GM18951 (cell line): Measurements from ENCODE around the gene FANCC.

Experiments
- POLR2A ChIP-seq: IDR thresholded peaks from 4 replicates; pipeline ENCODE4 v1.6.1; 2011; ENCODE audit warnings: mild to moderate bottlenecking; ENCODE audit not compliant: insufficient read length, insufficient read depth; ENCODE audit errors: extremely low read depth
- in situ Hi-C: fragments of 300-500 bp; cut with MboI; formaldehyde crosslinking; loops from one replicate; pipeline ENCODE4 v1.12.0; 2022; ENCODE audit warnings: low sequenced_read_pairs, mixed read lengths, inconsistent platforms; ENCODE audit not compliant: unreplicated experiment

The FANCC gene

DNA sequence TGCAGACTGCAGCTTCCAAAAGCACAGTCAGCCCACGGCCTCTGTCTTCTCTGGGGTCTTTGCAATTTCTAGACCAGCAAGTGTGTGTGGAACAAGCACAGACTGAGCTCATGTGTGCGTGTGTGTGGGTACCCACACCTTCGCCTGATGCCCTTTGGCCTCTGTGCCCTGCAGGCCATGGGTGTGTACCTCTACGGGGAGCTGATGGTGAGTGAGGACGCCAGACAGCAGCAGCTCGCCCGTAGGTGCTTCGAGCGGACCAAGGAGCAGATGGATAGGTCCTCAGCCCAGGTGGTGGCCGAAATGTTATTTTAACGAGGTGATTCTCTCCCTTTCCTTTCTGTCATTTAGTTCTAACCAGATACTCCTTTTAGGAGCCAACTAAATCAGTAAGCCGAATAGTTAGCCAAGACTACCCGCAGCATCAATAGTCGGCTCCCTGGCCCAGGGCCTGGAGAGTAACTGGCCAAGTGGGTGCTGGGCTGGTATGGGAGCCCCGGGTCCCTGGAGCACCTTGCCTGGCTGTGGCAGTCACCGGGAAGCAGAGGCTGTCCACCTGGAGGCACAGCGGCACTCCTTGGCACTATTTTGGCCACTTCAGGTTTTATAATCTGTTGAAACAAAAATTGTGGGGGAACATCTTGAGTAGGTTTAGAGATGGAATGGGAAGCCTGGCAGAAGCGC is 235.0 kb downstream of the FANCC start:
- in situ Hi-C loops = no loop called here
- TF ChIP-seq POLR2A = no peak

DNA sequence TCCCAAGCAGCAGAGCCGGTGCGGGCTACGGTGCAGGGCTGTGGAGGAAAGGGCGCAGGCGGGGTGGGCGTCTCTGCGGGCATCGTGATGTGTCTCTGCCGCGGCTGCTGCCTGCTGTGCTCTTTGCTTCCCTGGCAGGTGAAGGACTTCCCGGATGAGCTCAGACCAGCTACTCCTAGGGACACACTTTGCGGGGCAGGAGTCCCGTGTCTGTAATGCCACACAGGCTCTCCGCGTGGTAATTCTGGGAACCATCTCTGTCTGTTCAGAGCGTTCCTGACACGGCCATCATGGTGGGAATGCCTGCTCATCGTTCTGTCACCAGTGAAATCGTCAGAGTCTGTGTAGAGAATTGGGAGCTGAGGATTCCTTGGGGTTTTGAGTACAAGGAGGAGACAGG is 235.5 kb downstream of the FANCC start:
- in situ Hi-C loops = no loop called here

DNA sequence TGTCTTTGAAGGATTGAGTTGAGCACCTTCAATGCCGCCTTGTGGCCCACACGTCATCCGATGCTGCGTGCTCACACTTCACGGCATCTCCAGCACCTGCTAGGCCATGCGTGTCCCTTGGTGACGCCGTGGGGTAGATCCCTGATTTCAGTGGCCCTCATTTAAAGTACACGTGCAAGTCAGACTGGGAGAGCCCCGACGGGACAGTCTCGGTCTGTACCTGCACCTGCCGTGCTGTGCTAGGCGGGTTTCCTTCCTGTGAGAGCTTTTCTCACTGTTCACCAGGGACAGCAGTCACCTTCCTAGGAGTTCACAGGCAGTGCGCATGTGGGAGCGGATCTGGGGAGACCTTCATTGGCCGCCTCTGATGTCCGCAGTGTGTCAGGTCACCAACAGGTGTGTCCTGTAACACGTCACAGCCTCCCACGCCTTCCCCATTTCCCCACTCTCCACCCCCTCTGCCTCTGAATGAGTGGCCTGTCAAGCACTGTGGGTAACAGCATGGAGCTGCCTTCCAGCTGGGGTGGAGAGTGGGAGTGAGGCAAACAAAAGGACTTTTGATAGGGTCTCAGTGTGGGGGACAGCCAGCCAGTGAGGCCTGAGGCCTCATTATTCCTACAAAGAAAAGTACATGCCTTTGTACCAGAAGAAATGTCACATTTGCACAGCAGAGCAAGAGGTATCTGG is 236.4 kb downstream of the FANCC start:
- in situ Hi-C loops = no loop called here

More for the DNA sequence above, 235.5 kb downstream of the FANCC start:
- TF ChIP-seq POLR2A = no peak

DNA sequence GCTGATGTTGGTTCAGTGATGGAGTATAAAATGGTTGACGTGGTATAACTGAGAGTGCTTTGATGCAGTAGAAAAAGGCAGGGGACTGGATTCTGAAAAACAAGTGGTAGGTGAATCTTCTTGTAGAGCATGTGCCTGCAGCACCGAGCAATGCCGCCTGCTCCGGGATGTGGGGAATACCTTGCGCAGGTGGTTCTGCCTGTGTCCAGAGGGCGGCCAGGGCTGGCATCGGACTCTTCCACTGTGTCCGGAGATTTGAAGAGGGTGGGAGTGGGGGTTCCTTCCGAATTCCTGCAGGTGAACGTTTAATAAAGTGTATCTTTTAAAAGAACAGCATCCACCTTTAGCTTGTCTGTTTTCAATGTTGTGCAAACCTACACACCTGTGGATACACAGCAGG is 238.0 kb downstream of the FANCC start:
- in situ Hi-C loops = no loop called here
- no peak for TF ChIP-seq POLR2A

More for the DNA sequence above, 236.4 kb downstream of the FANCC start:
- TF ChIP-seq POLR2A = no peak

DNA sequence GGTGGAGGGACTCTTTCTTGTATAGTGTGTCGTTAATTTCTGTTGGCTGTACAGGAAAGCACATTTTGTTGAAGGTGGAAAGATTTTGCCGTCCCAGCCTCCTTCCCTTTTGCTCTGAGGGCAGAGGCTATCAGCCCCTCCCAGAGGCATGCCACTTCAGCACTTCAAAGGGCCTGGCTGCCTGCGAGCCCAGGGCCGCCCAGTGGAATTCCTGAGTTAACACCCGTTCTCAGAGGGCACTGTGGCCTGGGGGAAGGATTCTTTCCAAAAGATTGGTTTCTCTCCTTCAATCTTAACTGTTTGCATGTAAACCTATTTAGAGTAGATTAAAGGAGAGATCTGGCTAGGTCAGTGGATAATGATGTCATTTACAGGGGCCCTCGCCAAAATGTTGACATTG is 238.6 kb downstream of the FANCC start:
- TF ChIP-seq POLR2A = no peak
- in situ Hi-C loops = no loop called here

DNA sequence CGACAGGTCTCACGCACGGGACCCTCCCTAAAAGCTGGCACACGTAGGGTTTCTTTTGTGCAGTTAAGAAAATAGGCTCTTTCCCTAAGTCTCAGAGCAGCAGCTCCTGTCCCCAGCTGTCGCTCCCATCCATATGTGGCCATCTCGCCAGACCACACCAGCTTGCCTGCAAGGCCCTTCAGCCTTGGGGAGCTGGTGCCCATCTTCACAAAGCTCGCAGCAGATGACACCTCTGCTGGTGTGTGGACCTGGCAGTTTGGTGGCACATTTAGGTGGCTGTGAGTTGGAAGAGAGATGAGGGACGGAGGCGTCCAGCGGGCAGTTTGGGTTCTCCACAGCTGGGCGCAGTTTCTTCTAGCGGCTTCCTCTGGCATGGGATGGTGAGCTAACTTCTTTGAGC is 239.0 kb downstream of the FANCC start:
- no peak for TF ChIP-seq POLR2A
- in situ Hi-C loops = no loop called here

DNA sequence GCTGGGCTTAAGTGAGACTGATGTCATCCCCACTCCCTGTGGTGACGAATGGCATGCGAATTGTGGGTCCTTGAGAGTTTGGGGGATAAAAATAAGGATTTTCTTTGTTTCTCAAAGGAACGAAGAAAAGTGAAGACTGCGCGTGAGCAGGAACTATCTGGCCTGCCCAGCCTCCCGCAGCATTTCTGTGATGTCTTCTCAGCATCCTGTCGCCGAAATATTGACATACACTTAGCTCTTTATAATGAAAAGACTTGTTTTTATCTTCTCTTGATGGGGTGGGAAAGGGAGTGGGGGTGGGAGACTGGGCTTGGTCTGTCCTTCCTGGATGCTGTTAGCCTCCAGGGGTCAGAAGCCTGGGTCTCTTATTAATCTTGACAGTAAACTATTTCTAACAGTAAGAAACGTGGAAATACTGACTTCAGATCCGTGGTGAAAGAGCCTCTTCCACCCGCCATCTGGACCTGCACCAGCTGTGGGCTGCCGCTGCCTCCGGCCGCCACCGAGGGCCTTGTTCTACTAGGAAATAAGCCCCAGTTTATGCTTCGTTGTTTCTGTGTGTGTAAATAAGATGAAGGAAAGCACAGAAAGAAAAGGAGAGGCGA is 239.6 kb downstream of the FANCC start:
- TF ChIP-seq POLR2A = no peak
- in situ Hi-C loops = no loop called here

DNA sequence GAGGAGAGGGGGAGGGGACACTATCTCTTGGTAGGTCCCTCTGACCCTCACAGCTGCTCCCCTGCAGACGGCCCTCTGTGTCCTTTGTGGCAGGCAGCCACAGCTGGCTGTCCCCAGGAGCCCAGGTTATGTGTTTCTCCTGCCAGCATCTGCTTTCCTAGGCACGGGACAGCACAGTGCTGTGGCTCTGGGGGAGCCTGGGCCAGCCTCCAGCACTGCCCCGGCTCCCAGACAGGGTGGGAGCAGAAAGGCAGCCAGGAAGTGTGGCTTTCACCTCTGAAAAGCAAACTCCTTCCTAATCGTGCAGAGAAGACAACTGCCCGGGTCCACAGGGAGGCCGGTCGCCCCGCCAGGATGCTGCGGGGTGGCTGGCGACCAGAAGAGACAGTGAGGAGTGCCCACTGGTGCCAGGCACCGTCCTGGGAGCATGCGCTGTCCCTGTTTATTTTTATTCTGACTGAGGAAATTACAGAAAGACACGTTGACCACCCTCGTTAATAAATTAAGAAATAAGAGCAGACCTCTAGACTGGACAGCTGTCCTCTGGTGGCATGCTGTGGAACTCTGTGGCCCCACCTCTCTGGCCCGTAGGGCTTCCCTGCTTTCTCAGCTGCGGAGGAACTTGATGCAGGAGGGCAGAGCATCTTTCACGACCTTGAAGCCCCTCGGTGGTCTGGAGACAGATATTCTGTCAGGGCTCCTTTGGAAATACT is 240.3 kb downstream of the FANCC start:
- no peak for TF ChIP-seq POLR2A
- in situ Hi-C loops = no loop called here

DNA sequence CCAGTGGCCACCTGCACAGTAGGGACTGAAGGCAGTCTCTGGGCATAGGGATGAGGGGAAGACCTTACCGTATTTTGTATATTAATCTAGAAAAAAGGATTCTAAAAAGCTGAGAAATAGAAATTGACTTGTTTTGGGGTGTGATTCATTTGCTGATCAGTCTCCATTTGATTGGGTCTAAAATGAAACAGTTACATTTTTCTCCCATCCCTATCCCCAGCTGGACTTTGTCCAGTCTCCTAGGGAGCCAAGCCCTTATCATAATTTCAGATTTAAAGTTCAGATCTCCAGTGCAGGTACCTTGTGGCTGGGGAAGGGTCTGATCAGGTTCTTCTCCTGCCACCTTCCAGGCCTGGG is 240.8 kb downstream of the FANCC start:
- TF ChIP-seq POLR2A = no peak
- in situ Hi-C loops = no loop called here

DNA sequence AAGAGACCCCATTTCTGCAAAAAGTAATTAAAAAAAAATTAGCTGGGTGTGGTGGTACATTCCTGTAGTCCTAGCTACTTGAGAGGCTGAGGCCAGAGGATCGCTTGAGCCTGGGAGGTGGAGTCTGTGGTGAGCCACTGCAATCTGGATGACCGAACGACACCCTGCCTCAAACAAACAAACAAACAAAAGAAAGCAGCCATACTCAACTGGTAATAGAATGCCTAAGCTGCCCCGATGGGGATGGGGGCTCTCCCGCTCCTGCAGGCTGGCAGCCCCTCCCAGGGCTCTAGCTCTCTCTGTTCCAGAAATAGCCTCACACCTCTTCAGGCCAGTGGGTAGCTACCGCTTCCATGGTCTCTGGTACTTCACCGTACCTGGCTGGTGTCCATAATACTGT is 241.8 kb downstream of the FANCC start:
- in situ Hi-C loops = no loop called here
- no peak for TF ChIP-seq POLR2A

DNA sequence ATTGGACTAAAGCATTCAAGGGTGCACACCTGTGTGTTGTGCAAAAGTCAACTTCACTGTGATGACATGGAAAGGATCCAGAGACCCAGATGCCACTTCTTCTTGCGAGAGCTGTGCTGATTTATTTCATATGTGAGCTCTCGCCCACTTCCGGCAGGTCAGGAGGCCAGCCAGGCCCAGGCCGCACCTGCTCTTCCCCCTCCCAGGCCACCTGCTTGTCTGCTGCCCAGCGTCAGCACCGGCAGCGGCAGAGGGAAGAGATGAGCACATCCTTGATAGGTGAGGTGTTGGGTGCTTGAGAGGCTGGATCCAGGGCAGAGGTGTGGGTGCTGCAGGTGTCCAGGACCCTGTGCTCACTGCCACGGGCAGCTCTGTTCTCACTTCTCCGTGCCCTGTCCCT is 242.9 kb downstream of the FANCC start:
- in situ Hi-C loops = no loop called here
- TF ChIP-seq POLR2A = no peak

DNA sequence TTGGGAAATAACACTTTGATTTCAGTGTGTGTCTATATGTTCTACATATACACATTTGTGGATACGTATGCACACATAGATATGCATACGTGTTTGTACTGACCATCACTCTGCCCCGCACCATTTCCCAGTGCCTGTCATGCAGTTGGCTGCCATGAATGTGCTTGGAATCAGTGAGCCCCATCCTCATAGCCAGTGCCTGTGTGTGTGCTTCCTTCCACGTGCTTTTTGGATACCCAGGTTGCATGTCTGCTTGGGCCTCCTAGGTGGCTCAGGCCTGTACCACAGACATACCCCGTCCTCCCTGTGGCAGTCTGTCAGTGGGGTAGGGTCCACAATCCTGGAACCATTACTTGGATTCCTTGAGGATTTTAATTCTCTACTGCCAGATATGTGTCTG is 243.6 kb downstream of the FANCC start:
- in situ Hi-C loops = no loop called here
- no peak for TF ChIP-seq POLR2A

DNA sequence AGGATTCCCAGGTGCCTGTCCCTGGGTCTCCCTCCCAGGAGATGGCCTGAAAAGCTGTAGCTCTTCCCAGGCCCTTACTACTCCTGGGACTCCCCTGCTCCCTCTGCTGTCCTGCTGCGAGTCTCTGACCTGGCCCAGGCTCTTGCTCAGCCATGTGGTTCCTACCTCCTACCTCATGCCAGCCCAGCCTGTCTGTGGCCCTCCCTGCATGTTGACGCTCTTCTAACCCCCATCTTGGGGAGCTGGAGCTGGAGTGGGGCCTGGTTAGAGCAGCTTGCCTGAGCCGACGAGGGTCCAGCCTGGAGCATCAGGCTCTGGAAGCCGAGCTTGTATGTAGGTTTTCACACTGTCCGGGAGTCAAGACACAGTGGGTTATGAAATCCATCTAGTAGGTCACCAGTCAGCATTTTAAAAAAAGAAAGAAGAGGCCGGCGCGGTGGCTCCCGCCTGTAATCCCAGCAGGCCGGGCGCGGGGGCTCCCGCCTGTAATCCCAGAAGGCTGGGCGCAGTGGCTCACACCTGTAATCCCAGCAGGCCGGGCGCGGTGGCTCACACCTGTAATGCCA is 244.4 kb downstream of the FANCC start:
- no peak for TF ChIP-seq POLR2A
- in situ Hi-C loops = no loop called here
